Neuronal stem cell (in vitro differentiated cells): ENCODE results near the gene IQCH.

Experiments used
- DNase-seq: peaks from one replicate; pipeline ENCODE4 v3.0.0-alpha.2; 2013; ENCODE audit warnings: low spot score
- H2AFZ ChIP-seq: one replicate; pipeline ENCODE4 v1.6.1; 2013; ENCODE audit warnings: mild to moderate bottlenecking, low read length, inconsistent platforms
- H2AK5ac ChIP-seq: 2 replicates; pipeline ENCODE4 v1.6.1; 2013; ENCODE audit warnings: low read depth, mild to moderate bottlenecking, inconsistent platforms, low read length, moderate library complexity, mixed read lengths
- H2BK120ac ChIP-seq: 2 replicates; pipeline ENCODE4 v1.6.1; 2013; ENCODE audit warnings: low read depth, mild to moderate bottlenecking, inconsistent platforms, low read length, moderate library complexity, mixed read lengths
- H2BK12ac ChIP-seq: one replicate; pipeline ENCODE4 v1.6.1; 2013; ENCODE audit warnings: low read length, inconsistent platforms
- H2BK15ac ChIP-seq: 2 replicates; pipeline ENCODE4 v1.6.1; 2013; ENCODE audit warnings: mild to moderate bottlenecking, low read length, inconsistent platforms, mixed read lengths
- H2BK5ac ChIP-seq: one replicate; pipeline ENCODE4 v1.6.1; 2013; ENCODE audit warnings: inconsistent platforms, mild to moderate bottlenecking, low read length, moderate library complexity
- H3K14ac ChIP-seq: one replicate; pipeline ENCODE4 v1.6.1; 2013; ENCODE audit warnings: low read length, inconsistent platforms
- H3K18ac ChIP-seq: 2 replicates; pipeline ENCODE4 v1.6.1; 2013; ENCODE audit warnings: low read length, inconsistent platforms
- H3K23ac ChIP-seq: 2 replicates; pipeline ENCODE4 v1.6.1; 2013; ENCODE audit warnings: low read depth, mild to moderate bottlenecking, mixed read lengths, low read length, inconsistent platforms; ENCODE audit not compliant: poor library complexity
- H3K27ac ChIP-seq: replicated peaks from 3 replicates; pipeline ENCODE4 v1.5.1; 2013; ENCODE audit warnings: low read length, inconsistent platforms
- H3K27me3 ChIP-seq, 3 experiments: 2 replicates each; pipeline ENCODE4 v1.6.1; 2013; ENCODE audit warnings: low read length in 3 of 3, mild to moderate bottlenecking in 2 of 3, inconsistent platforms in 1 of 3, low read depth in 1 of 3, mixed read lengths in 1 of 3, moderate library complexity in 1 of 3; ENCODE audit not compliant: control insufficient read depth in 3 of 3, insufficient read depth in 3 of 3
- H3K36me3 ChIP-seq, 2 donors: replicated peaks in 1 of 2; 2 replicates each; pipeline ENCODE4 v1.6.1; 2013; ENCODE audit warnings: low read length in 2 of 2; ENCODE audit not compliant: control insufficient read depth in 2 of 2, insufficient read depth in 2 of 2
- H3K4ac ChIP-seq: 2 replicates; pipeline ENCODE4 v1.6.1; 2013; ENCODE audit warnings: inconsistent platforms, mild to moderate bottlenecking, low read length, moderate library complexity
- H3K4me1 ChIP-seq, 2 donors: 1 replicate in 1 of 2; 2 replicates in 1 of 2; pipeline ENCODE4 v1.6.1; 2013; ENCODE audit warnings: low read length in 2 of 2, low read depth in 1 of 2; ENCODE audit not compliant: control insufficient read depth in 2 of 2, insufficient read depth in 1 of 2
- H3K4me2 ChIP-seq: one replicate; pipeline ENCODE4 v1.6.1; 2013; ENCODE audit warnings: mild to moderate bottlenecking, low read length, inconsistent platforms; ENCODE audit not compliant: insufficient read depth, poor library complexity, severe bottlenecking
- H3K4me3 ChIP-seq, 2 donors: 2 replicates each; pipeline ENCODE4 v1.5.1; 2013; ENCODE audit warnings: low read length in 2 of 2, mild to moderate bottlenecking in 2 of 2, inconsistent platforms in 1 of 2, moderate library complexity in 1 of 2
- H3K79me1 ChIP-seq: one replicate; pipeline ENCODE4 v1.6.1; 2013; ENCODE audit warnings: low read depth, mild to moderate bottlenecking, inconsistent platforms, low read length, moderate library complexity
- H3K9ac ChIP-seq: one replicate; pipeline ENCODE4 v1.6.1; 2013; ENCODE audit warnings: mild to moderate bottlenecking, low read depth, low read length, inconsistent platforms; ENCODE audit not compliant: poor library complexity
- H3K9me3 ChIP-seq, 2 donors: replicated peaks in 1 of 2; 2 replicates each; pipeline versions ENCODE3 to v1.6.1; 2013; ENCODE audit warnings: low read length in 2 of 2, mild to moderate bottlenecking in 2 of 2, inconsistent platforms in 1 of 2, low read depth in 1 of 2, mixed read lengths in 1 of 2, moderate library complexity in 1 of 2; ENCODE audit not compliant: control insufficient read depth in 2 of 2, insufficient read depth in 1 of 2
- H4K8ac ChIP-seq: one replicate; pipeline ENCODE4 v1.6.1; 2013; ENCODE audit warnings: low read depth, mild to moderate bottlenecking, inconsistent platforms, low read length, moderate library complexity
- H4K91ac ChIP-seq: one replicate; pipeline ENCODE4 v1.6.1; 2013; ENCODE audit warnings: low read length, low read depth, mild to moderate bottlenecking, inconsistent platforms; ENCODE audit not compliant: poor library complexity
- WGBS, 2 donors: extraction: QIAGEN DNeasy Blood & Tissue Kit; methylation state at CpG; one replicate each; pipeline ENCODE4 v1.1.7; 2013; ENCODE audit warnings: missing lambda C conversion rate in 2 of 2, mixed read lengths in 1 of 2; ENCODE audit not compliant: insufficient read length in 2 of 2, insufficient replicate concordance in 1 of 2; ENCODE audit errors: extremely low coverage in 2 of 2; 5-methylcytosine and 5-hydroxymethylcytosine counted together

IQCH gene

DNA sequence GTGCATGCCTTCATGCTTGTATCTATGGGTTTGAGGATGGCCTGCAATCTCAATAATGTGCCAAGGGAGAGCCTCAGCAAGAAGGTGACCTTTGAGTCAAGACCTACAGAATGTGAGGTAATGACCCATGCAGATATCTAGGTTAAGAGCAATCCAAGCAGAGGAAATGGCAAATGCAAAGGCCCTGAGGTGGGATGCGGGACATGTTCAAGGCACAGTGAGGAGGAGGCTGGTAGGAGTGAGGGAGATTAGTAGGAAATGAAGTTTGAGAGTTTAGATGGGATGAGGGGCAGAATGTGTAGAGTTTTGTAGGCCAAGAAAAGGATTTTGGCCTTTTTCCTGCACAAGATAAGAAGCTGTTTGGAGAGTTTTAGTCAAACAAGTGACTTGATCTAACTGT is 283.2 kb downstream of the IQCH start:
- no peak for DNase-seq
- H2AK5ac ChIP-seq = no peak overlapping the region
- H2BK120ac ChIP-seq = no peak overlapping the region
- no peaks in the 10 kb centered on the region for H3K9me3 ChIP-seq
- peaks cover 4% of the 10 kb centered on the region for H3K79me1 ChIP-seq
- no peak overlapping the region for H3K9ac ChIP-seq
- H2AFZ ChIP-seq = no peak overlapping the region
- H3K4me1 ChIP-seq = peaks cover 0 to 3% of the 10 kb centered on the region in 2 donors
- H4K8ac ChIP-seq = no peak overlapping the region
- H3K4me3 ChIP-seq = no peak overlapping the region
- H3K27me3 ChIP-seq = no peaks in the 10 kb centered on the region
- H2BK15ac ChIP-seq = no peak overlapping the region
- no peak overlapping the region for H4K91ac ChIP-seq
- no peak overlapping the region for H3K23ac ChIP-seq
- no CpG with 5 or more reads among the region's 1 CpG for whole genome bisulfite sequencing, 2 donors
- no peak overlapping the region for H2BK12ac ChIP-seq
- H3K4ac ChIP-seq = no peak overlapping the region
- no peak overlapping the region for H2BK5ac ChIP-seq
- H3K27ac ChIP-seq = no peak overlapping the region
- H3K36me3 ChIP-seq = no peaks in the 10 kb centered on the region
- H3K14ac ChIP-seq = no peak overlapping the region
- H3K4me2 ChIP-seq = no peak overlapping the region
- no peak overlapping the region for H3K18ac ChIP-seq

DNA sequence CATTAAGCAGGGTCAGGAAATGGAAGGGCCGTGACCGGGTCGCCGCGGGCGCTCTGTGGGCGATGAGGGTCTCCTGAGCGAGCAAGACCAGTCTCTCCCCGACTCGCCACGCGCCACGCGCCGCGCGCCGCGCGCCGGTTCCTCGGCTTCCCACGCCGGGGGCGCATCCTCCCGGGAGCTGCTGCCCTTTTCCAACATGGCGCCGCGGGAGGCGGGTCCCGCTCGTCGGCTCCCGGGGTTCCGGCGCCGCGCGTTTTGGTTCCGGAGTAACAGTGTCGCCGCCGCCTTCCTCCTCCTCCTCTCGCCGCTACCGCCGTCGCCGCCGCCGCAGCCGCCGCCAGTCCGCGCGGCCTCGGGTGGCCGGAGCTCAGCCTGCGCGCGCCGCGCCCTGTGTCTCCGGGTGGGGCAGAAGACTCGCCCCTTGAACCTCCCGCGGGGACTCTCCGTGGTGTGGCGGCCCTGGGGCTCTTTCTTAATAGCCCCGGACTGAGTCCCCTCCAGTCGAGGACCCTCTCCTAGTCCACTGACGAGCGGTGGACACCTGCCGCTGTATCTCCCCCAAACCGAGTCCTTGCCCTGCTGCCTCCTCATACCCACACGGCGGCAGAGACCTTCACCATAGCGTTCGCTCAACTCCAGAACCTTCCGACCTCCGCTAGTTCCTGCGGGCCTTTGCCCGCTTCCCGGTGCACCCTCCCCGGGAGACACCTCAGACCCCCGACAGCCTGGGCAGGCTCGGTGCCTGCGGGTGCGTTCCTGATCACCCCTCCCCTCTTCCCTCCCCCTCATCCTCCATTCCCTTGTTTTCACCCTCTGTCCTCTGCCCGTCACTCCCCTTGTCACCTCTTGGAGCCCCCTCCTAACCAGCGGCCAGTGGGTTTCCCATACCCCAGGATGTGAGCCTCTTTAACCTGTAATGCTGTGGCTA is 288.1 kb downstream of the IQCH start, which contains the start of gene MAP2K5:
MAP2K5 (plus strand) TSS at position 284 of the 928 bp plus-strand sequence; CDS start at position 917, 633 bp downstream.
- no peak within 1 kb of the TSS for H3K27ac ChIP-seq
- peaks cover 2 to 17% of the 10 kb centered on the region in 2 donors for H3K36me3 ChIP-seq
- peak within 1 kb of the TSS; percentile 90 for H3K4me2 ChIP-seq
- H2AFZ ChIP-seq = peak within 1 kb of the TSS; percentile 97
- H3K4me1 ChIP-seq = peaks cover 6 to 8% of the 10 kb centered on the region in 2 donors
- H4K91ac ChIP-seq = no peak within 1 kb of the TSS
- H2BK12ac ChIP-seq = no peak within 1 kb of the TSS
- peak within 1 kb of the TSS; percentile 91 for H3K4me3 ChIP-seq
- H3K23ac ChIP-seq = peak within 1 kb of the TSS; percentile 90
- H3K14ac ChIP-seq = peak within 1 kb of the TSS; percentile 98
- H3K27me3 ChIP-seq = no peaks in the 10 kb centered on the region
- no peaks in the 10 kb centered on the region for H3K9me3 ChIP-seq
- no peak within 1 kb of the TSS for H4K8ac ChIP-seq
- H3K4ac ChIP-seq = no peak within 1 kb of the TSS
- peak within 1 kb of the TSS; percentile 16 for H2AK5ac ChIP-seq
- DNase-seq = peak; percentile 70
- H2BK15ac ChIP-seq = no peak within 1 kb of the TSS
- peak within 1 kb of the TSS; percentile 92 for H3K9ac ChIP-seq
- H2BK5ac ChIP-seq = peak within 1 kb of the TSS; percentile 90
- H3K18ac ChIP-seq = peak within 1 kb of the TSS; percentile 97
- no CpG with 5 or more reads among the region's 91 CpGs for WGBS, 2 donors
- H2BK120ac ChIP-seq = peak within 1 kb of the TSS; percentile 93
- peaks cover 6% of the 10 kb centered on the region for H3K79me1 ChIP-seq

DNA sequence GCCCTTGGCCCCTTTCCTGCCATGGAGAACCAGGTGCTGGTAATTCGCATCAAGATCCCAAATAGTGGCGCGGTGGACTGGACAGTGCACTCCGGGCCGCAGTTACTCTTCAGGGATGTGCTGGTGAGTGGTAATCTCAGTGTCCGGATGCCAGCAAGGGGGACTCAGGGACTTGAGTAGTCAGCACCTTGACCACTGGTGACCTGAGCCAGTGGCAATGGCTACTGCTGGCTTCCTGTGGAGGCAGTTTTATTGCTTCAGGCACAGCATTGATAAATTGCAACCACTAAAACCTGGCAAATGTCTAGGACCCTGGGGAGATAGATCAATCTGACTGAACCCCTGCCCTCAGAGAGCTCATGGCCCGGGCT is 288.7 kb downstream of the IQCH start:
- peak overlapping the region; percentile 90 for H3K23ac ChIP-seq
- H3K9ac ChIP-seq = peak overlapping the region; percentile 92
- DNase-seq = no peak
- peak overlapping the region; percentile 97 for H2AFZ ChIP-seq
- H3K4ac ChIP-seq = no peak overlapping the region
- H3K79me1 ChIP-seq = peaks cover 6% of the 10 kb centered on the region
- H3K27ac ChIP-seq = no peak overlapping the region
- no peak overlapping the region for H3K18ac ChIP-seq
- peak overlapping the region; percentile 91 for H3K4me3 ChIP-seq
- H3K4me1 ChIP-seq = peaks cover 8 to 14% of the 10 kb centered on the region in 2 donors
- peaks cover 2 to 17% of the 10 kb centered on the region in 2 donors for H3K36me3 ChIP-seq
- H3K14ac ChIP-seq = no peak overlapping the region
- H2BK12ac ChIP-seq = no peak overlapping the region
- peak overlapping the region; percentile 16 for H2AK5ac ChIP-seq
- no peaks in the 10 kb centered on the region for H3K27me3 ChIP-seq
- WGBS, 2 donors = no CpG with 5 or more reads among the region's 7 CpGs
- H3K9me3 ChIP-seq = no peaks in the 10 kb centered on the region
- peak overlapping the region; percentile 90 for H3K4me2 ChIP-seq
- no peak overlapping the region for H4K8ac ChIP-seq
- H2BK120ac ChIP-seq = no peak overlapping the region
- no peak overlapping the region for H2BK5ac ChIP-seq
- no peak overlapping the region for H2BK15ac ChIP-seq
- H4K91ac ChIP-seq = no peak overlapping the region

DNA sequence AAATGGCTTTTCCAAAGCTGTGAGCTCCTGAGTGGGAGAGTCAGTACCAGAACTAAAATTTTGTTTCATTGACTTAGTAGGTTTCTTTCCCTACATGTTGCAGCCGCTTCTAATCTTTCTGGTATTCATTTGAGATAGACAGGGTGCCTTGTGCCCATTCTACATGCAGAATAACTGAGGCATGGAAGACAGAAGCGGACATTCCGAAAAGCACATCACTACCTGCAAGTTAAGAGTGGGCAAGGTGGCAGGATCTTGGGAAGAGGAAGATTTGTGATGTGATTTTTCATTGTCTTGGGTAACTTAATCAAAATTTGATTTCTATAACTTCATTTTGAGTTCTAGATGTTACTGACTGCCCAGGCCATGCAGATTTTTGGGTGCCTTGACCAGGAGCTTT is 289.9 kb downstream of the IQCH start:
- Histone ChIP-seq H3K4me3 (no peak overlapping the region), H3K27ac (no peak overlapping the region), H2BK12ac (no peak overlapping the region), H3K4ac (no peak overlapping the region), H3K4me1 (peaks cover 11 to 24% of the 10 kb centered on the region in 2 donors), H2BK120ac (no peak overlapping the region), H2AK5ac (no peak overlapping the region), H3K14ac (no peak overlapping the region), H3K36me3 (peaks cover 2 to 17% of the 10 kb centered on the region in 2 donors), H2BK15ac (no peak overlapping the region), H3K79me1 (peaks cover 6% of the 10 kb centered on the region), H2BK5ac (no peak overlapping the region), H4K8ac (no peak overlapping the region), H3K27me3 (no peaks in the 10 kb centered on the region), H3K9ac (no peak overlapping the region), H3K23ac (no peak overlapping the region), H3K9me3 (no peaks in the 10 kb centered on the region), H3K18ac (no peak overlapping the region), H2AFZ (no peak overlapping the region), H4K91ac (no peak overlapping the region), H3K4me2 (no peak overlapping the region)
- no peak for DNase-seq
- WGBS, 2 donors = no CpG with 5 or more reads among the region's 3 CpGs
